NT2/D1 (cell line): ENCODE results near the gene KANSL3.

Experiments
- YY1 ChIP-seq: IDR thresholded peaks from 2 replicates; pipeline ENCODE4 v1.6.1; 2011; ENCODE audit not compliant: insufficient read length, insufficient read depth
- ZNF274 ChIP-seq: IDR thresholded peaks from 2 replicates; pipeline ENCODE4 v1.6.1; 2011; ENCODE audit warnings: mild to moderate bottlenecking, low read depth, low read length

- no peak for TF ChIP-seq YY1
- TF ChIP-seq ZNF274 = no peak
Measured at GRCh38 chr2:96578731-96579130, 59.4 kb downstream of the KANSL3 start.
